ENCODE results near the gene C1orf35. TPM values are rescaled to one million over a fixed set of nuclear protein-coding genes. Genes with fewer than 3 reads are reported as not detected.

C1orf35 gene
- total and polyA plus RNA-seq, 9 donors = 11.8 to 15.1 (median 13.5) TPM

GRCh38 chr1:228079601-228080263 is 23.4 kb downstream of the C1orf35 start:
- no peak overlapping the region for H3K27ac ChIP-seq (ENCODE audit: low read length)
- no peaks in the 10 kb centered on the region for H3K36me3 ChIP-seq (ENCODE audit: control insufficient read depth, insufficient read depth, low read length)
- peaks cover 18% of the 10 kb centered on the region for H3K4me1 ChIP-seq (ENCODE audit: control insufficient read depth, insufficient read depth, low read length)
- 81% methylated on average over 5 of the region's 7 CpGs for WGBS (ENCODE audit: insufficient coverage)
- peaks cover 3% of the 10 kb centered on the region for H3K27me3 ChIP-seq (ENCODE audit: control insufficient read depth, insufficient read depth, low read length)
- H3K4me3 ChIP-seq (ENCODE audit: low read length) = no peak overlapping the region
- no peaks in the 10 kb centered on the region for H3K9me3 ChIP-seq (replicated peaks; ENCODE audit: control insufficient read depth, low read depth, low read length)
- no peak for DNase-seq

- Histone ChIP-seq H3K36me3 (ENCODE audit: control insufficient read depth, insufficient read depth, low read length) (no peaks in the 10 kb centered on the region), H3K4me3 (ENCODE audit: low read length) (no peak overlapping the region), H3K4me1 (ENCODE audit: control insufficient read depth, insufficient read depth, low read length) (peaks cover 15% of the 10 kb centered on the region), H3K9me3 (replicated peaks; ENCODE audit: control insufficient read depth, low read depth, low read length) (no peaks in the 10 kb centered on the region), H3K27ac (ENCODE audit: low read length) (no peak overlapping the region), H3K27me3 (ENCODE audit: control insufficient read depth, insufficient read depth, low read length) (peaks cover 3% of the 10 kb centered on the region)
- WGBS (ENCODE audit: insufficient coverage) = 87% methylated on average over 5 of the region's 7 CpGs
- DNase-seq = no peak
Observed at GRCh38 chr1:228079013-228079412, 24.1 kb downstream of the C1orf35 start.

- no peaks in the 10 kb centered on the region for H3K9me3 ChIP-seq (replicated peaks; ENCODE audit: control insufficient read depth, low read depth, low read length)
- H3K27me3 ChIP-seq (ENCODE audit: control insufficient read depth, insufficient read depth, low read length) = peaks cover 6% of the 10 kb centered on the region
- H3K4me1 ChIP-seq (ENCODE audit: control insufficient read depth, insufficient read depth, low read length) = peaks cover 18% of the 10 kb centered on the region
- WGBS (ENCODE audit: insufficient coverage) = 60% methylated on average over 8 of the region's 10 CpGs
- H3K4me3 ChIP-seq (ENCODE audit: low read length) = no peak overlapping the region
- no peaks in the 10 kb centered on the region for H3K36me3 ChIP-seq (ENCODE audit: control insufficient read depth, insufficient read depth, low read length)
- no peak overlapping the region for H3K27ac ChIP-seq (ENCODE audit: low read length)
- no peak for DNase-seq
Observed at GRCh38 chr1:228077565-228078330, 25.4 kb downstream of the C1orf35 start.

DNA sequence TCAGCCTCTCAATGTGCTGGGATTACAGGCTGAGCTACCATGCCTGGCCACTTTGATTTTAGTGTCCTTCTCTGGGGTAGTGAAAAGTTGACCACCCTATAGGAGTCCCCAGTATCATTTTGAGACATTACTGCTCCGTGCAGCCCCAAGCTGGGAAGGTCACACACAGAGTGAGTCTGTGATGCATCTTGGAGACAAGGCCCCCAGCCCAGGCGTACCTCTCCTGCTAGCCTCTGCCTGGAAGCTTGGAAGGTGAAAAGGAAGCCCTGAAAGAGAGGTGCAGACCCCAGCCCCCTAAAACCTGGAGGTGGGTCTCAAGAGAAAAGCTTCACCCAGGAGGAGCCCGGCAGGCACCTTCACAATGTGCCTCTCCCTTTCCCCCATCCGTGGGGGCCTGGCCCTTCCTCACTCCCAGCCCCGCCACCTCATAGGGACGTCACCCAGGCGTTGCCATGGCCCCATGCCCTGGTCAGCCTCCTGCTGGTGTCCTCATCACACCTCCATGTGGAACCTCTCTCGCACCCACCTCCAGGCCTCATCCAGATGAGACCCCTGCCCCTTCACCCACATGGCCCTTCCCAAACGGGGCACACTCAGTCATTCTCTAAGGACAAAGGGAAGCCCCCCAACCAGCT is 26.2 kb downstream of the C1orf35 start:
- DNase-seq = no peak
- Histone ChIP-seq H3K27me3 (ENCODE audit: control insufficient read depth, insufficient read depth, low read length) (peaks cover 8% of the 10 kb centered on the region), H3K4me1 (ENCODE audit: control insufficient read depth, insufficient read depth, low read length) (peaks cover 18% of the 10 kb centered on the region), H3K4me3 (ENCODE audit: low read length) (no peak overlapping the region), H3K9me3 (replicated peaks; ENCODE audit: control insufficient read depth, low read depth, low read length) (no peaks in the 10 kb centered on the region), H3K27ac (ENCODE audit: low read length) (no peak overlapping the region), H3K36me3 (ENCODE audit: control insufficient read depth, insufficient read depth, low read length) (no peaks in the 10 kb centered on the region)
- 65% methylated on average over 8 of the region's 9 CpGs for WGBS (ENCODE audit: insufficient coverage)

GRCh38 chr1:228075801-228076271 is 27.3 kb downstream of the C1orf35 start:
- Histone ChIP-seq H3K4me3 (ENCODE audit: low read length) (no peak overlapping the region), H3K27me3 (ENCODE audit: control insufficient read depth, insufficient read depth, low read length) (peaks cover 8% of the 10 kb centered on the region), H3K27ac (ENCODE audit: low read length) (no peak overlapping the region), H3K9me3 (replicated peaks; ENCODE audit: control insufficient read depth, low read depth, low read length) (no peaks in the 10 kb centered on the region), H3K36me3 (ENCODE audit: control insufficient read depth, insufficient read depth, low read length) (no peaks in the 10 kb centered on the region), H3K4me1 (ENCODE audit: control insufficient read depth, insufficient read depth, low read length) (peaks cover 10% of the 10 kb centered on the region)
- no peak for DNase-seq
- 72% methylated on average over 4 of the region's 9 CpGs for WGBS (ENCODE audit: insufficient coverage)

- Histone ChIP-seq H3K27ac (ENCODE audit: low read length) (no peak overlapping the region), H3K9me3 (replicated peaks; ENCODE audit: control insufficient read depth, low read depth, low read length) (no peaks in the 10 kb centered on the region), H3K36me3 (ENCODE audit: control insufficient read depth, insufficient read depth, low read length) (no peaks in the 10 kb centered on the region), H3K4me3 (ENCODE audit: low read length) (no peak overlapping the region), H3K27me3 (ENCODE audit: control insufficient read depth, insufficient read depth, low read length) (peaks cover 11% of the 10 kb centered on the region), H3K4me1 (ENCODE audit: control insufficient read depth, insufficient read depth, low read length) (peaks cover 10% of the 10 kb centered on the region)
- no peak for DNase-seq
- WGBS (ENCODE audit: insufficient coverage) = 40% methylated on average over 9 of the region's 18 CpGs
Observed at GRCh38 chr1:228074954-228075730, 28.0 kb downstream of the C1orf35 start.

GRCh38 chr1:228073857-228074545 is 29.1 kb downstream of the C1orf35 start:
- Histone ChIP-seq H3K4me1 (ENCODE audit: control insufficient read depth, insufficient read depth, low read length) (peaks cover 10% of the 10 kb centered on the region), H3K27ac (ENCODE audit: low read length) (no peak overlapping the region), H3K27me3 (ENCODE audit: control insufficient read depth, insufficient read depth, low read length) (peaks cover 11% of the 10 kb centered on the region), H3K9me3 (replicated peaks; ENCODE audit: control insufficient read depth, low read depth, low read length) (no peaks in the 10 kb centered on the region), H3K4me3 (ENCODE audit: low read length) (no peak overlapping the region), H3K36me3 (ENCODE audit: control insufficient read depth, insufficient read depth, low read length) (no peaks in the 10 kb centered on the region)
- DNase-seq = no peak
- 23% methylated on average over 14 of the region's 16 CpGs for WGBS (ENCODE audit: insufficient coverage)

- WGBS (ENCODE audit: insufficient coverage) = 65% methylated on average over 20 of the region's 23 CpGs
- DNase-seq = no peak
- peaks cover 10% of the 10 kb centered on the region for H3K4me1 ChIP-seq (ENCODE audit: control insufficient read depth, insufficient read depth, low read length)
Observed at GRCh38 chr1:228073061-228073856, 29.9 kb downstream of the C1orf35 start.

DNA sequence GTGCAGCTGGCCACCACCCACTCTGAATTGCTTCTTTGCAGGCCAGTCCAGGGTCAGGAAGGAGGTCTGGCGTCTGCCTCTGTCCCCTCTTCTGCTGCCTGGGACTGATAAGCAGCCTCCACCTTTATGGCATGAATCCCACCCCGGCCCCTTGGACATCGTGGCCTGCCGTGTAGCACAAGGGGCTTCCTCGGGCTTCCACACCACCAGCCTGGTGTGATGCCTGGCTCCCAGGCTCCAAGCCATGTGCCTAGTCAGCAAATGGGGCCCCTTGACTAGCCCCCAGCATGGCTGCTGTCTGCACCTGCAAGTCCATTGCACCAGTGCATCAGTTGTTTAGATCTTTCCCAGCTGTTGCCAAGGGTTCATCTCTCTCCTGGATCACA is 30.5 kb downstream of the C1orf35 start:
- Histone ChIP-seq H3K27ac (ENCODE audit: low read length) (no peak overlapping the region), H3K27me3 (ENCODE audit: control insufficient read depth, insufficient read depth, low read length) (peaks cover 14% of the 10 kb centered on the region), H3K9me3 (replicated peaks; ENCODE audit: control insufficient read depth, low read depth, low read length) (no peaks in the 10 kb centered on the region), H3K4me1 (ENCODE audit: control insufficient read depth, insufficient read depth, low read length) (peaks cover 10% of the 10 kb centered on the region), H3K36me3 (ENCODE audit: control insufficient read depth, insufficient read depth, low read length) (no peaks in the 10 kb centered on the region), H3K4me3 (ENCODE audit: low read length) (no peak overlapping the region)
- 43% methylated on average over 5 of the region's 5 CpGs for WGBS (ENCODE audit: insufficient coverage)
- no peak for DNase-seq

More at GRCh38 chr1:228073061-228073856, 29.9 kb downstream of the C1orf35 start:
- Histone ChIP-seq H3K27ac (ENCODE audit: low read length) (no peak overlapping the region), H3K9me3 (replicated peaks; ENCODE audit: control insufficient read depth, low read depth, low read length) (no peaks in the 10 kb centered on the region), H3K36me3 (ENCODE audit: control insufficient read depth, insufficient read depth, low read length) (no peaks in the 10 kb centered on the region), H3K4me3 (ENCODE audit: low read length) (no peak overlapping the region), H3K27me3 (ENCODE audit: control insufficient read depth, insufficient read depth, low read length) (peaks cover 14% of the 10 kb centered on the region)
